Choroid plexus epithelial cell (primary cell): ENCODE measurements around the gene RIT2.

Source experiments
- DNase-seq: peaks from one replicate; pipeline ENCODE4 v3.0.0-alpha.2; 2010; ENCODE audit warnings: low read depth
- H3K4me3 ChIP-seq: 2 replicates; pipeline ENCODE4 v1.5.1; 2011; ENCODE audit warnings: low read depth, mild to moderate bottlenecking, control low read depth, low read length, moderate library complexity
- TF ChIP-seq, protein P1 (sequence below): conservative IDR thresholded peaks from 2 replicates; pipeline ENCODE4 v1.5.1; 2011; ENCODE audit warnings: low read depth, mild to moderate bottlenecking, control low read depth, inconsistent platforms, low read length, moderate library complexity

The RIT2 gene

DNA sequence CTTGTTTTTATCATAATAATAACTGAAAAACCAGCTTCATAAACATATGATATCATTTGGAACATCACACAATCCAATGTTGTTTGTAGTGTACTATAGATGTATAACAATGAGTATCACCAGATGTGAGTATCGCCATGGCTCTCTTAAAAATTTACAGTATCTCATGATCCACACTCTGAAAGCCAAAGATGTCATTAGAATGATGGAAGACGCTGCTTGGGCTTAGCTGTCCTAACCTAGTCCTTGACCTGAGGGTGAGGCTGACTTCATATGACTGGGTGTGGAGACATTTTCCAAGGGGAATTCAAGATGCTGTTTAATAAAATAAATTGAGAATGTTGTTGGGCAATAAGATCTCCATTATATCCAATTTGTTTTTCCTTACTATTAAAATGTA, 242.6 kb downstream of the RIT2 start:
- no peak overlapping the region for H3K4me3 ChIP-seq
- TF ChIP-seq, protein P1, sequence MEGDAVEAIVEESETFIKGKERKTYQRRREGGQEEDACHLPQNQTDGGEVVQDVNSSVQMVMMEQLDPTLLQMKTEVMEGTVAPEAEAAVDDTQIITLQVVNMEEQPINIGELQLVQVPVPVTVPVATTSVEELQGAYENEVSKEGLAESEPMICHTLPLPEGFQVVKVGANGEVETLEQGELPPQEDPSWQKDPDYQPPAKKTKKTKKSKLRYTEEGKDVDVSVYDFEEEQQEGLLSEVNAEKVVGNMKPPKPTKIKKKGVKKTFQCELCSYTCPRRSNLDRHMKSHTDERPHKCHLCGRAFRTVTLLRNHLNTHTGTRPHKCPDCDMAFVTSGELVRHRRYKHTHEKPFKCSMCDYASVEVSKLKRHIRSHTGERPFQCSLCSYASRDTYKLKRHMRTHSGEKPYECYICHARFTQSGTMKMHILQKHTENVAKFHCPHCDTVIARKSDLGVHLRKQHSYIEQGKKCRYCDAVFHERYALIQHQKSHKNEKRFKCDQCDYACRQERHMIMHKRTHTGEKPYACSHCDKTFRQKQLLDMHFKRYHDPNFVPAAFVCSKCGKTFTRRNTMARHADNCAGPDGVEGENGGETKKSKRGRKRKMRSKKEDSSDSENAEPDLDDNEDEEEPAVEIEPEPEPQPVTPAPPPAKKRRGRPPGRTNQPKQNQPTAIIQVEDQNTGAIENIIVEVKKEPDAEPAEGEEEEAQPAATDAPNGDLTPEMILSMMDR, result no peak
- DNase-seq, result no peak

DNA sequence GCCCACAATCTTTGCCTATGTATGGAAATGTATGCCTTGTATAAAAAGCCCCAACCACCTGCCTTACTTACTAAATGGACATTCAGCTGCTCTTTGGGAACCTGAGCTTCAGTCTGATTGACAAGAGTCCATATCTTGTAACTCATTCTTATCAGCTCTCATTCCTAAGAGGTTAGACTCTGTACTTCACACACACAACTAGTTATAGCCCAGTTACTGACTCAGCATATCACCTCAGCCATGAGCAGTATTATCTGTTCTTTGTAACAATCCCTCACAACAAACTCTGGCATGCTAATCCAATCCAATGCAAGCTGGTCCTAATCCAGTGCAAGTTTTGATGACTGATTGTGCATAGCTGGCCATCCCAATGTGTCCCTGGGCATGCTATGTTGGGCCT, 250.6 kb downstream of the RIT2 start:
- no peak overlapping the region for H3K4me3 ChIP-seq
- TF ChIP-seq, protein P1, result no peak
- no peak for DNase-seq

DNA sequence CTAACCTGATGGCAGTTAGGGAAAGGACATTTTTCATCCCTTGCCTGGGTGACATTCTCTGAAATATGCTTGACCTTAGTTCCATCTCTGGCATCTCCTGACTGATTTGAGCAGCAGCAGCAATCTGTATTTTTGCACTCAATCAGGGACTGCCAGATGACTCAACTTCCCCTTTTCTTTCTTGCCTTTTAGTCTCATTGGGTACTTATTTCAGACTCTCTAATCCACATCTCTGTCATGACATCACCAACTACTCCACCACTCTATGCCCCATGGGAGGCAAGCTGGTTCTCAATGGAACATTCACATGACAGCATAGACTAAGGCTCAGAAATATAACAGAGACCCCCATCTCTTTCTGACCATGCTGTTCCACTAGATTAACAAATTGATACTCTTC, 254.2 kb downstream of the RIT2 start:
- no peak overlapping the region for H3K4me3 ChIP-seq
- TF ChIP-seq, protein P1, result no peak
- DNase-seq, result no peak

DNA sequence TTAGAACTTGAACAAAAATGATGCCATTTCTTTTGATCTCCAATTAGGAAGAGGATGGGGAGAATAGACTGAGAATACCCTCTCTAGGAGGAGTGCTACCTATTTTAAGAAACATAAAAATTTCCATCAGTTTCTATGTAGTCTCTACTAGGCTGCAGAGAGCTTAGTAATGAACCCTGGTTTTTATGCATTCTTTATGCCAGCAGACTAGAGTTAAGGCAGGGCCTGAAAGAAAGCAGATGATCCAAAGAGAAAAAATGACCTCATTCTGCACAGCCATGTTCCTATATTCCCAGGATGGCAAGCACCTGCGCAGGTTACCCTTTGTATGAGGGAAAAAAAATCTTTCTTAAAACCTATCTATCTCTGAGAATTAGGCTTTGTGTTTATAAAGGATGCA, 254.9 kb downstream of the RIT2 start:
- TF ChIP-seq, protein P1, result no peak
- no peak for DNase-seq
- H3K4me3 ChIP-seq, result no peak overlapping the region

DNA sequence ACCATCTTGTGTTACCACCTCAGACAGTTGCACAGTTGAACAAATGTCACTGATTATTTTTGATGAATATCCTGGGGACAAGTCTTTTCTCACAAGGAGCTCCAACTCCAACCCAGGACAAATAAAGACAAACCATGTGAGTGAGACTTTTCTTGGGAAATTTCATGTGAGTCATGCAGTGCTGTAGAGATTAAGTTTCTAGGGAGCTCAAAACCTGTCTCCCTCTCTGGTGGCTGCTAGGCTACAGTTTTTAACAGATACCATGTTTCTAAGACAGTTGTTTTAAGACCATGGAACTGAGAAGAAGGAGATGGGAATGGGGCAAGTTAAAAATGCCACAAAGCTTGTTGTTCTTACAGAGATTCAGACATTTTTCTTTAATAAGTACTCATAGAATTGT, 255.5 kb downstream of the RIT2 start:
- DNase-seq, result peak; percentile 40
- TF ChIP-seq, protein P1, result no peak

DNA sequence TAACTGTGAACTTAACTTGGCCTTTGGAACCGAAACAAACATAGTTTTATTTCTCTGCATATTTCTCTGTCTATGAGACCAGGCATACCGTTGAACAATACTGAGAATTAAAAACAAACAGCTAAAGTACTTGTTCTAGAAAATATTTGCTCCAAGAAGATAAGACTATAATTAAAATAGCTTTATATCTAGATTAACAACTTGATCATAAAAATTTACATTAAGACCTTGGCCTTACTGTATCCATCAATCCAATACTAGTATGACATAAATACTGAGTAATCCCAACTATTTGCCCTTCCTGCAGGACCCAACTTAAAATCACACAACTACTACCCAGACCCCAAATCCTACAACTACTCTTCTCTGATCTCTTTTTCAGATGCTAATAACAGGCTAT, 260.9 kb downstream of the RIT2 start:
- TF ChIP-seq, protein P1, result no peak
- H3K4me3 ChIP-seq, result no peak overlapping the region
- DNase-seq, result no peak

More for the DNA sequence above, 255.5 kb downstream of the RIT2 start:
- H3K4me3 ChIP-seq, result no peak overlapping the region

DNA sequence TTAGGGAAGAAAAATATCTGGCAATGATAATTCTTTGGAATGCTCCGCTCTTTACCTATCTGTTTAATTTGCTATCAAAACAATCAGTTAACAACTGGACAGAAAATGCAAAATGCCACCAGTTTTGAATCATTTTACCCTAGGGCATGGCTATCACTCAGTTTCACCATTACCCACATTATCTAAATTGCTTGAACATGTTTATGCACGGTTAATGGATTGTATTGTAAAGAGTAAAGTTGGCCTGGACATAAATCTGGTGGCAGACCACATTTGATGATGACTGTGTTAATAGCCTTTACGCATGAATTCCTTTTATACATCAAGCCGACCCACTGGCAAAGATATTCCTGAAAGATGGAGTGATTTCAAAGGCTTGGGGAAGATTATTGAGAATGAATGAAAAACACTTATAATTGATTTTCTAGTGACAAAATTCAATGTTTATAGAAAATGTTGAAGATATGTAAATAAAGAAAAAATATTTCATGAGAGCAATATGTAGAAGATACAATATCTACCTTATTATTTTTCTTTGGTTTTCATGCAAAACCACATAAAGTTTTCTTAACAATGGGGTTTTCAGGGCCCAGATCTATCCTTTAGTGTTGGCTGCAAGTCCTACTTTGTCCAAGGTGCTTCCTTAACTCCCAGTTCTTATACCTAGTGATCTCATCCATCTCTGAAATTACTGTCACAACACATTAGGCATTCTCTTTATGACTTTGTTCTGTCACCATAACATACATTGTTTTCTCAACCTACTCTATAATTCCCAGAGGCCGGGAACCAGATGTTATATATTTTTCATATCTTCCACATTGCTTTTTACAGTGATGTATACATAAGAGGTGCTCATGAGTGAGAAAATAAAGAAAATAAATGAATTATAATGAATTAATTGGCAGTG, 265.1 kb downstream of the RIT2 start:
- TF ChIP-seq, protein P1, result no peak
- H3K4me3 ChIP-seq, result no peak overlapping the region
- no peak for DNase-seq
